Measurements from ENCODE around the gene ARMC2.

- no peak for TF ChIP-seq ZBTB33 (IDR thresholded peaks at IDR 0.05; ENCODE audit: borderline replicate concordance, low read depth)
- no peak for TF ChIP-seq MAX (IDR thresholded peaks at IDR 0.05; ENCODE audit: low read depth)
Observed at GRCh38 chr6:108866798-108867197, 18.6 kb downstream of the ARMC2 start.
